LNCaP clone FGC (cell line): Measurements from ENCODE around the gene MMD2.

ENCODE experiments used
- DNase-seq: peaks from one replicate; pipeline ENCODE4 v3.0.0-alpha.2; 2011; ENCODE audit warnings: low read depth
- H3K4me3 ChIP-seq: 2 replicates; pipeline ENCODE4 v1.5.1; 2011; ENCODE audit warnings: mild to moderate bottlenecking, low read depth, low read length, control low read depth
- TF ChIP-seq, protein P1 (sequence below): IDR thresholded peaks from 2 replicates; pipeline ENCODE4 v1.5.1; 2012; ENCODE audit warnings: mild to moderate bottlenecking; ENCODE audit not compliant: control insufficient read depth, insufficient read depth; ENCODE audit errors: extremely low read depth

MMD2 gene

GRCh38 chr7:4958477-4959301 lies at the start of gene MMD2:
MMD2 (minus strand) TSS chr7:4959187; CDS start chr7:4959017, 170 bp downstream.
- DNase-seq = no peak
- no peak within 1 kb of the TSS for H3K4me3 ChIP-seq
- TF ChIP-seq, protein P1, sequence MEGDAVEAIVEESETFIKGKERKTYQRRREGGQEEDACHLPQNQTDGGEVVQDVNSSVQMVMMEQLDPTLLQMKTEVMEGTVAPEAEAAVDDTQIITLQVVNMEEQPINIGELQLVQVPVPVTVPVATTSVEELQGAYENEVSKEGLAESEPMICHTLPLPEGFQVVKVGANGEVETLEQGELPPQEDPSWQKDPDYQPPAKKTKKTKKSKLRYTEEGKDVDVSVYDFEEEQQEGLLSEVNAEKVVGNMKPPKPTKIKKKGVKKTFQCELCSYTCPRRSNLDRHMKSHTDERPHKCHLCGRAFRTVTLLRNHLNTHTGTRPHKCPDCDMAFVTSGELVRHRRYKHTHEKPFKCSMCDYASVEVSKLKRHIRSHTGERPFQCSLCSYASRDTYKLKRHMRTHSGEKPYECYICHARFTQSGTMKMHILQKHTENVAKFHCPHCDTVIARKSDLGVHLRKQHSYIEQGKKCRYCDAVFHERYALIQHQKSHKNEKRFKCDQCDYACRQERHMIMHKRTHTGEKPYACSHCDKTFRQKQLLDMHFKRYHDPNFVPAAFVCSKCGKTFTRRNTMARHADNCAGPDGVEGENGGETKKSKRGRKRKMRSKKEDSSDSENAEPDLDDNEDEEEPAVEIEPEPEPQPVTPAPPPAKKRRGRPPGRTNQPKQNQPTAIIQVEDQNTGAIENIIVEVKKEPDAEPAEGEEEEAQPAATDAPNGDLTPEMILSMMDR = no peak

DNA sequence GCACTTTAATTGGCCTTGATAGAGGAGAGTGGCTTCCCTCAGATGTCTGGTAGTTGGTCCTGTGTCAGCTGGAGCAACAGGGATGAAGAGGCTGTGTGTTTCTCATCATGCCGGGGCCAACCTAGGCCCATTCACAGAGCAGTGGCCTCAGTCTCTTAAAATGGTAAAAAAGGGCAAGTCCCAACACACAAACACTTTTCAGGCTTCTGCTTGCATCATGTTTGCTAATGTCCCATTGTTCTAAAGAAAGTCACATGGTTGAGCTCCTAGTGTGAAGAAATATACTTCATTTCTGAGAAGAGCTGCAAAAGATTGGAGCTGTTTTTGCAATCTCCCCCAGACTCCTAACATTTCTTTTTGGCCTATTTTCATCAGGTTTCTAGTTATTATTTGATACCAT lies 46.1 kb upstream of the MMD2 start:
- no peak for DNase-seq
- no peak overlapping the region for H3K4me3 ChIP-seq
- TF ChIP-seq, protein P1 = no peak

- no peak overlapping the region for H3K4me3 ChIP-seq
- TF ChIP-seq, protein P1 = no peak
- DNase-seq = no peak
These were observed 42.9 kb upstream of the MMD2 start for GRCh38 chr7:5001911-5002310.

DNA sequence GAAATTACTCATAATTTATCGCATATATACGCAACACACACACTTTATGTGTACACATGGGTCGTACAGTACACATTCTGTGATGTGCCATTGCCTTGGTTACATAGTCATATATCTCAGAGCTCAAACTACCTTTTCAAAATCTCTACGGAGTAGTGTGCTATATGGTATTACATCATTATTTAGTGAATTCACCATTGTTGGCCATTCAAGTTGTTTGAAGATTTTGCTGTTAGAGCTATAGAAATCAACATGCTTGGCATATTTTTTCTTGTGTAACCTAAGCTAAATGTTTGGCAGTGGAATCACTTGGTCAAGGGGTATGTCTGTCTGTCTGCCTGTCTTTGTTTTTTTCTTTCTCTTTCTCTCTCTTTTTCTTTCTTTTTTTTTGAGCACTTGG lies 42.0 kb upstream of the MMD2 start:
- TF ChIP-seq, protein P1 = no peak
- no peak for DNase-seq
- H3K4me3 ChIP-seq = no peak overlapping the region

DNA sequence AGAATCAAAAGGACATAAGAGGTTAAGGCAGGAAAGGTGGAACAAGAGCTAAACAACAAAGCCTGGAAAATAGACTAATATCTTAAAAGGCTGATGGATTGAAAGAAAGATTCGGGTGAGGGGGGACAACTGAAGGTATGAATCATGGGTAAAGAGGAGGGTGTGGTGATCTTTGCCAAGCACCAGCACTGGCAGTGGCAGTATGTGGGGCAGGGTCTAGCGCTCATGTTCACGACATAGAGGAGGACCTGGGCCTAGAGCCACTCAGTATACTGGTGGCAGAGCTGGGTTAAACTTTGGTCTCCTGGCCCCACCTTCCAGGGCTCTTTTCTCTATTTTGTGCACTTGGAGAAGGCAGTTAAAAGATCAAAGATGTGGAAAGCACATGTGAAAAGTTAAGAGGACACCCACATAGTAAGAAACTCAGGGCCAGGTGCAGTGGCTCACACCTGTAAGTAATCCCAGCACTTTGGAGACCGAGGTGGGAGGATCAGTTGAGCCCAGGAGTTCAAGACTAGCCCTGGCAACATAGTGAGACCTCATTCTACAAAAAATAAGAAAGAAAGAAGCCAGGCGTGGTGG lies 40.5 kb upstream of the MMD2 start:
- TF ChIP-seq, protein P1 = no peak
- no peak for DNase-seq

GRCh38 chr7:4998910-4999309 lies 39.9 kb upstream of the MMD2 start:
- TF ChIP-seq, protein P1 = no peak
- no peak overlapping the region for H3K4me3 ChIP-seq
- DNase-seq = no peak

More for the DNA sequence above, 40.5 kb upstream of the MMD2 start:
- H3K4me3 ChIP-seq = no peak overlapping the region
